ENCODE results near the gene RAB1A. TPM values are rescaled to one million over a fixed set of nuclear protein-coding genes. Genes with fewer than 3 reads are reported as not detected.

The RAB1A gene
- total and polyA plus RNA-seq, 7 donors: 52.0 to 229 (median 89.3) TPM

DNA sequence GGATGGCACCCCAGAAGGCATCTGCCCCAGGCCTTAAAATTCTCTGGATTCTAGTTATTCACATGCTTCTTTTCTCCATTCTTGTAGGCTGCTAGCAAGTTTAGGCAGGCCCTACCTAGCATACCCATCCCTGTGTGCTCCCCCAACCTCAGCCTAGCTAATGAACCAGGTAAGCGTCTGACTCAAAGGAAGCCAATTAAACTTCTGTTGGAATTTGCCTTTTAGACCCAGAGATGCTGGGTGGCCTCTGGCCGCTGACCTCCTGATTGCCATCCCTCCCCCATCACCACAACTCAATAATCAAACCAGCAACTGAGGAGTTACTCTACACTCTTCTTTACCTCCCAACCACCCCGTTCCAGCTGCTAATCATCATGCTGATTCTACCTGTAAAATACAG is 92.7 kb downstream of the RAB1A start:
- H3K27me3 ChIP-seq (ENCODE audit: insufficient read depth in 3 of 3, low read length in 2 of 3): no peaks in the 10 kb centered on the region
- intact Hi-C loops (cut with DNase I): loop anchor here in 1 of 2 donors (5.0 kb wide), 1 partner anchor 40 kb away; no protein-coding TSS in a partner anchor
- no peak overlapping the region for H3K27ac ChIP-seq
- no peak overlapping the region for H3K4me3 ChIP-seq
- no peak for ATAC-seq
- WGBS, 3 donors: 88 to 91% (median 90%) methylated on average over 3 of the region's 3 CpGs
- H3K4me1 ChIP-seq: peaks cover 9% of the 10 kb centered on the region
- no peak for DNase-seq
- TF ChIP-seq, protein P1, sequence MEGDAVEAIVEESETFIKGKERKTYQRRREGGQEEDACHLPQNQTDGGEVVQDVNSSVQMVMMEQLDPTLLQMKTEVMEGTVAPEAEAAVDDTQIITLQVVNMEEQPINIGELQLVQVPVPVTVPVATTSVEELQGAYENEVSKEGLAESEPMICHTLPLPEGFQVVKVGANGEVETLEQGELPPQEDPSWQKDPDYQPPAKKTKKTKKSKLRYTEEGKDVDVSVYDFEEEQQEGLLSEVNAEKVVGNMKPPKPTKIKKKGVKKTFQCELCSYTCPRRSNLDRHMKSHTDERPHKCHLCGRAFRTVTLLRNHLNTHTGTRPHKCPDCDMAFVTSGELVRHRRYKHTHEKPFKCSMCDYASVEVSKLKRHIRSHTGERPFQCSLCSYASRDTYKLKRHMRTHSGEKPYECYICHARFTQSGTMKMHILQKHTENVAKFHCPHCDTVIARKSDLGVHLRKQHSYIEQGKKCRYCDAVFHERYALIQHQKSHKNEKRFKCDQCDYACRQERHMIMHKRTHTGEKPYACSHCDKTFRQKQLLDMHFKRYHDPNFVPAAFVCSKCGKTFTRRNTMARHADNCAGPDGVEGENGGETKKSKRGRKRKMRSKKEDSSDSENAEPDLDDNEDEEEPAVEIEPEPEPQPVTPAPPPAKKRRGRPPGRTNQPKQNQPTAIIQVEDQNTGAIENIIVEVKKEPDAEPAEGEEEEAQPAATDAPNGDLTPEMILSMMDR (IDR thresholded peaks at IDR 0.05): no peak
- peaks cover 0 to 3% of the 10 kb centered on the region in 2 donors for H3K36me3 ChIP-seq (ENCODE audit: insufficient read depth in 1 of 2, low read depth in 1 of 2)
- H3K9me3 ChIP-seq: no peaks in the 10 kb centered on the region

Other genes with a start within 250 kb of the RAB1A start
- gene SLC1A4, start 140.7 kb downstream of the RAB1A start, total RNA-seq: 10 to 100 TPM; 13.9 to 50.3 (median 20.2) TPM
- gene SLC1A4, start 140.7 kb downstream of the RAB1A start, polyA plus RNA-seq: 10 to 100 TPM in 1 of 3 donors, 1 to 10 TPM in 2; 3.4 to 12.7 (median 9.6) TPM
- 10 to 100 TPM; 28.2 to 63.3 (median 38.9) TPM for gene CEP68, start 73.7 kb downstream of the RAB1A start, total RNA-seq
- 10 to 100 TPM in 2 of 3 donors, 1 to 10 TPM in 1; 7.3 to 17.5 (median 17.3) TPM for gene CEP68, start 73.7 kb downstream of the RAB1A start, polyA plus RNA-seq
- gene ACTR2, start 97.7 kb upstream of the RAB1A start, total RNA-seq: 10 to 100 TPM; 72.0 to 99.0 (median 88.8) TPM
- gene ACTR2, start 97.7 kb upstream of the RAB1A start, polyA plus RNA-seq: 10 to 100 TPM; 38.9 to 92.8 (median 65.7) TPM

Measured in psoas muscle (tissue), 8 donors.